Activated T-cell treated with anti-CD3 and anti-CD28 coated beads, Interleukin-2, amount 50 U/mL, for 24 hours (primary cell): Measurements from ENCODE around the gene WDPCP.
"Not testable (repeated sequence)": the region's sequence is repeated elsewhere in the genome, so short reads cannot be mapped to it uniquely, and the experiment has no call there.

ENCODE experiments used
- DNase-seq: peaks from one replicate; pipeline ENCODE4 v3.0.0-alpha.2; 2020
- H3K27ac Mint-ChIP-seq: 2 replicates; pipeline ENCODE4 v1.8.0; 2020; ENCODE audit warnings: mild to moderate bottlenecking, mixed read lengths
- H3K27me3 Mint-ChIP-seq: 2 replicates; pipeline ENCODE4 v1.8.0; 2020; ENCODE audit warnings: mixed read lengths
- H3K36me3 Mint-ChIP-seq: 2 replicates; pipeline ENCODE4 v1.8.0; 2020; ENCODE audit warnings: low read depth, mixed read lengths
- H3K4me1 Mint-ChIP-seq: 2 replicates; pipeline ENCODE4 v1.8.0; 2020; ENCODE audit warnings: low read depth, mixed read lengths
- H3K4me3 Mint-ChIP-seq: 2 replicates; pipeline ENCODE4 v1.8.0; 2020; ENCODE audit warnings: mild to moderate bottlenecking, moderate library complexity, mixed read lengths
- H3K9me3 Mint-ChIP-seq: 2 replicates; pipeline ENCODE4 v1.8.0; 2020; ENCODE audit warnings: mixed read lengths

The WDPCP gene

DNA sequence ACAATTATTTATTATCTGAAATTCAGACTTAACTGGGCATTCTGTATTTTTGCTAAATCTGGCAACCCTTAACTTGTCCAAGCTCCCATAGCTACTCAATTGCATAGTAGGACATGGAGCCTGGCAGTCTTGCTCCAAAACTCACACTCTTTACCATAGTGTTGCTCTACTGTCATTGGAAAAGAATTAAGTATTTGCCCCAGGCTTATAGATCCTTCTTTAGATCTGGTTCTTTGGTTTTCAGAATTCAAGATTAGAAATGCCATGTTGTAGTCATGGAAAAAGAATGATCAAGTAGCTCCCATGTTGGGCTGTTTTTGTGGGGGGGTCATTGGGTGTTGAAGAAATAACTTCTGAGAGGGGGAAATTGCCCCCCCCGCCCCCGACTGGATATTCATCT lies 240.9 kb downstream of the WDPCP start:
- DNase-seq: no peak
- Mint-ChIP-seq H3K27me3 (no peaks in the 10 kb centered on the region), H3K9me3 (peaks cover 31% of the 10 kb centered on the region), H3K4me3 (no peak overlapping the region), H3K4me1 (no peaks in the 10 kb centered on the region), H3K36me3 (peaks cover 55% of the 10 kb centered on the region), H3K27ac (no peak overlapping the region)

DNA sequence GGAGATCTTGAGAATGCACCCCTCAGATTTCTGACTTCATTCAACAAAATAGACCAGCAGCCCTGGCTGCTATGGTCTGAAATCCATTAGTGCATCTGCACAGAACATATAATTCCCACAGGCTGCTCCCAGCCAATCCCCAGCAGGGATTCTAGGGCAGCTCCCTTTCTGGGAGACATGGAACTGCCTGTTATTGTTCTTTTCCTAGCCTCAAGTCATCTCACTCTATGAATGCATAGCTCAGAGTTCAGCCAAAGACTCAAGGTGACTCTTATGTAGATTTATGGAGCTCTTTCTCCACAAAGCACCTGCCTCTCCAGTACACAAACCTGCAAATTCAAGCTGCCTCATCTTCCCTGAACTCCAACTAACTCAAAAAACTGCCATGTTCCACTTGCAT lies 241.9 kb downstream of the WDPCP start:
- peaks cover 26% of the 10 kb centered on the region for H3K9me3 Mint-ChIP-seq
- no peaks in the 10 kb centered on the region for H3K4me1 Mint-ChIP-seq
- H3K36me3 Mint-ChIP-seq: peaks cover 48% of the 10 kb centered on the region
- no peak overlapping the region for H3K27ac Mint-ChIP-seq
- H3K4me3 Mint-ChIP-seq: no peak overlapping the region
- H3K27me3 Mint-ChIP-seq: no peaks in the 10 kb centered on the region
- no peak for DNase-seq

DNA sequence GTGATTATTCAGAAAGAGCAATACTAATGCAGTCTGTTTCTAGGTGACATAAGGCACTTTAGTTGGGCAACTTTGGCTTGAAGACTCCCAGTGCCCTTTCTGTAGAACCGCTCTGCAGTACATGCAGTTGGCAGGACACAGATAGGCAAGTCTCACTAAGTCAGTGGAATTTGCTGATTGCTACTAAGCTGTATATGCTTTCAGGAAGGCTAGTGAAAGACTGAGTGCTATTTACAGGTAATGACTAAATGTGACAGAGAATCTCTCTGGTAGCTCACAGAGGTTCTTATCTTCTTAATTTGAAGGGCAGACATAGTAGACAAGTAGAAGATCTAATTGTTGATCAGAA lies 243.0 kb downstream of the WDPCP start:
- no peak overlapping the region for H3K4me3 Mint-ChIP-seq
- H3K27ac Mint-ChIP-seq: no peak overlapping the region
- H3K27me3 Mint-ChIP-seq: no peaks in the 10 kb centered on the region
- no peak for DNase-seq
- peaks cover 43% of the 10 kb centered on the region for H3K36me3 Mint-ChIP-seq
- no peaks in the 10 kb centered on the region for H3K4me1 Mint-ChIP-seq
- H3K9me3 Mint-ChIP-seq: peaks cover 21% of the 10 kb centered on the region

DNA sequence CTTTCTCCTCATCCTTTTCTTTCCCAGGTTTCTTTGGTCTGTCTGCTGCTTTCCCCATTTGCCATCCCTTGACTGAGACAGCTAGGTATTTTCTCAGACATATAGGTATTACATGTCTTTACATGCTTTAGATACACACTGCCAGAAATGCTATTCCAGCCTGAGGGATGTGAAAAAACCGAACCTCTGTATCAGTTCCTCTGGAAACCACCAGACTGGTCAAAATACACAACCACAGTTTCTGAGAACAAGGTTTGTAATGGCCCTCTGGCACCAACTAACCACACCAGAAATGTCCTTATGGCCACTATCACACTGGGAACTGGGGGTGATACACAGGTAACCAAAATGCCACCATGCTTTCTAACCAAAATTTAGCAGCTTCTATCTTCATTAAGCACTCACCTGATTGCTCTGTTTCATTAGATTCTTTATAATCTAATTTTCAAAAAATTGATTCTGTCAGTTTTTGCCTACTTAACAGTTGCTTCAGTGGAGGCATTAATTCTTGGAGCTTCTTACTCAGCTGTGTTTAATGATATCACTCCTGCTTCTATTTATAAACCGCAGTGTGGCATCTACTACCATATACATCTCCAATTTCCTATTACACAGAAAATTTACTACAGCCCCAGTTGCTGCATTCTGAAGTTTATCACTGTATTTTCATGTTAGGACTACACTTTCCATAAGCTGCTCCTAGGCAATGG lies 243.5 kb downstream of the WDPCP start:
- Mint-ChIP-seq H3K9me3 (peaks cover 21% of the 10 kb centered on the region), H3K27me3 (no peaks in the 10 kb centered on the region), H3K27ac (no peak overlapping the region), H3K36me3 (peaks cover 38% of the 10 kb centered on the region), H3K4me1 (no peaks in the 10 kb centered on the region), H3K4me3 (no peak overlapping the region)
- DNase-seq: no peak

DNA sequence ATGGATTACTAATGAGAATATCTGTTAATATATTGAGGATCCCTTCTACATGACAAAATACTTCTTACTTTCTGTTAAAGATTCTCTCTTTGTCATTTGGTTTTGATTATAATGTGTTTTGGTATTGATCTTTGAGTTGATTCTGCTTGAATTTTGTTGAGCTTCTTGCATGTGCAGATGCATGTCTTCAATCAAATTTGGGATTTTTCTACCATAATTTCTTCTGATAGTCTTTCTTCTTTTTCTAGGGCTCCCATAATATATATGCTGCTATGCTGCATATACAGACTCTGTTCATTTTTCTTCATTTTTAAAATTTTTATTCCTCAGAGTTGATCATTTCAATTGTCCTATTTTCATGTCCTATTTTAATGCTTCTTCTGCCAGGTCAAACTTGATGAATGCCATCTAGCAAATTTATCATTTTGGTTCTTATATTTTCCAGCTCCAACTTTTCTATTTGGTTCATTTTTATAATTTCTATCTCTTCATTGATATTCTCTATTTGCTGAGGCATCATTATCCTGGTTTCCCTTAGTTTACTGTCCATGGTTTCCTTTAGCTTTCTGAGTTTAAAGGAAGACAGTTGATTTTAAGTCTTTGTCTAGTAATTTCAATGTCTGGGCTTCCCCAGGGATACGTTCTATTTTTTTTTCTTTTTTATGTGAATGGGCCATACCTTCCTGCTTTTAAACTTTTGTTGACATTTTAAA lies 244.7 kb downstream of the WDPCP start:
- H3K27me3 Mint-ChIP-seq: no peaks in the 10 kb centered on the region
- no peaks in the 10 kb centered on the region for H3K4me1 Mint-ChIP-seq
- no peak overlapping the region for H3K4me3 Mint-ChIP-seq
- peaks cover 34% of the 10 kb centered on the region for H3K36me3 Mint-ChIP-seq
- peaks cover 25% of the 10 kb centered on the region for H3K9me3 Mint-ChIP-seq
- no peak overlapping the region for H3K27ac Mint-ChIP-seq
- no peak for DNase-seq

DNA sequence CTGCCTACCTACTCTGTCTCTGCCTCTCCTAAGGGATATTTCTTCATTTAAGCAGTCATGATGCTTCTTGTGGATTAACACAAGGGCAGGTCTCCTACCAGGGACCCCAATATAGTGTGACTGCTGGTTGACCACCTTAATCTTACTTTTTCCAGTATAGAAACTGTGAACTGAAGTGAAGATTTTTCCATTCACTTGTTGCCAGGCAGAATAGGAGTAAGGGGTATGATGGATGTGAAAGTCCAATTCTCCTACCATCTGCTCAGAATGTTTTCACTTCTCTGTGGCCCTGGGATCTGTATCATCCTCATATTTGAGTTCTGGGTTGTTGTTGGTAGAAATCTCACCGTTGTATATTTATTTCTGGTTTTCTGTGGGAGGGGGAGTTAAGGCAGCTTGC lies 247.8 kb downstream of the WDPCP start:
- Mint-ChIP-seq H3K27me3 (no peaks in the 10 kb centered on the region), H3K4me3 (no peak overlapping the region), H3K4me1 (no peaks in the 10 kb centered on the region), H3K27ac (no peak overlapping the region), H3K36me3 (peaks cover 32% of the 10 kb centered on the region), H3K9me3 (peaks cover 25% of the 10 kb centered on the region)
- no peak for DNase-seq

DNA sequence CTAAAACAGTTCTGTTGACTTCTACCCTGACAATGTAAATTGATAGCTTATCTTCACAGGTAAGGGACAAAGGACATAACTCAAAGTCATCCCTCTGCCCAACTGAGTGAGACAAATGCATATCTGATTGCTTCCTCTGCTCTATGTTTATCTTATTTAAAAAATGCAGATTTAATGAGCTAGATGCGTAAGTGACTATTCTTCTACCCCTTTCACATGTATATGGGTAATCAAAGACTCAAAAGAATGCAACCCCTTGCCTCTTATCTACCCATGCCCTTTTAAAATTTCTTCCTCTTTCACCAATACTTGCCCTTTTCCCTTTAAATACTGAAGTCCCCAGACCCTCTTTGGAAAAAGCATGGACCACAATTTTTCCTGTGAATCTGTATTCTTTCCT lies 253.4 kb downstream of the WDPCP start:
- no peak overlapping the region for H3K4me3 Mint-ChIP-seq
- peaks cover 15% of the 10 kb centered on the region for H3K9me3 Mint-ChIP-seq
- H3K27me3 Mint-ChIP-seq: no peaks in the 10 kb centered on the region
- DNase-seq: no peak
- H3K27ac Mint-ChIP-seq: no peak overlapping the region
- no peaks in the 10 kb centered on the region for H3K4me1 Mint-ChIP-seq
- H3K36me3 Mint-ChIP-seq: peaks cover 8% of the 10 kb centered on the region

DNA sequence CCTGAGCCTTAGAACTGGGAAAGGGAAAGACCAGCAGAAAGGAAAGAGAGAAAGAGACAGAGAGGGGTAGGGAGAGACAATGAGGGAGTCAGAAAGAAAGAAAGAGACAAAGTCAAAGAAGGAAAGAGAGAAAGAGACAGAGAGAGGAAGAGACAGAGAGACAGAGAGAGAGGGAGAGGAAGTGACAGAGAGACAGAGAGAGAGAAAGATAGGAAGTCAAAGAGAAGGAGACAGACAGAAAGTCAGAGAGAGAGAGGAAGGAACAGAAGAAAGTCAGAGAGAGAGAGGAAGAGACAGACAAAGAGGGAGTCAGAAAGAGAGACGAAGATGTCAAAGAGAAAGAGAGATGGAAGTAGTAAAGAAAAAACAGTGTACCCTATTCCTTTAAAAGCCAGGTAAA lies 261.8 kb downstream of the WDPCP start:
- Mint-ChIP-seq H3K36me3 (peaks cover 33% of the 10 kb centered on the region), H3K4me3 (no peak overlapping the region), H3K4me1 (no peaks in the 10 kb centered on the region), H3K27ac (no peak overlapping the region), H3K27me3 (no peaks in the 10 kb centered on the region), H3K9me3 (peaks cover 31% of the 10 kb centered on the region)
- no peak for DNase-seq

DNA sequence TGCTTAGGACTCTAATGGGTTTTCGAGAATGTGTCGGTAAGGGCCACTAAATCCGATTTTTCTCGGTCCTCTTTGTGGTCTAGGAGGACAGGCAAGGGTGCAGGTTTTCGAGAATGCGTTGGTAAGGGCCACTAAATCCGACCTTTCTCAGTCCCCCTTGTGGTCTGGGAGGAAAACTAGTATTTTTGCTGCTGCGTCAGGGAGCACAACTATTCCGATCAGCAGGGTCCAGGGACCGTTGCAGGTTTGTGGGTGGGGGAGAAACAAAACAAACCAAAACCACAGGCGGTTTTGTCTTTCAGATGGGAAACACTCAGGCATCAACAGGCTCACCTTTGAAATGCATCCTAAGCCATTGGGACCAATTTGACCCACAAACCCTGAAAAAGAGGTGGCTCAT lies 264.6 kb downstream of the WDPCP start:
- Mint-ChIP-seq H3K9me3 (peaks cover 29% of the 10 kb centered on the region), H3K36me3 (peaks cover 26% of the 10 kb centered on the region)
- not testable (repeated sequence) for DNase-seq, H3K27ac Mint-ChIP-seq, H3K4me3 Mint-ChIP-seq, H3K27me3 Mint-ChIP-seq, H3K4me1 Mint-ChIP-seq

DNA sequence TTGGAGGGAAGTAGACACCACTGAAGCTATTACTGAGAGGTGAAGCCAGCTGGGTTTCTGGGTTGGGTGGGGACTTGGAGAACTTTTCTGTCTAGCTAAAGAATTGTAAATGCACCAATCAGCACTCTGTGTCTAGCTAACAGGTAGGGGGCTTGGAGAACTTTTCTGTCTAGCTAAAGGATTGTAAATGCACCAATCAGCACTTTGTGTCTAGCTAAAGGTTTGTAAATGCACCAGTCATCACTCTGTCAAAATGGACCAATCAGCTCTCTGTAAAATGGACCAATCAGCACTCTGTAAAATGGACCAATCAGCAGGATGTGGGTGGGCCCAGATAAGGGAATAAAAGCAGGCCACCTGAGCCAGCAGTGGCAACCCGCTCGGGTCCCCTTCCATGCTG lies 266.3 kb downstream of the WDPCP start:
- H3K4me3 Mint-ChIP-seq, H3K4me1 Mint-ChIP-seq, H3K27ac Mint-ChIP-seq, H3K27me3 Mint-ChIP-seq, DNase-seq: not testable (repeated sequence)
- Mint-ChIP-seq H3K36me3 (peaks cover 18% of the 10 kb centered on the region), H3K9me3 (peaks cover 34% of the 10 kb centered on the region)

DNA sequence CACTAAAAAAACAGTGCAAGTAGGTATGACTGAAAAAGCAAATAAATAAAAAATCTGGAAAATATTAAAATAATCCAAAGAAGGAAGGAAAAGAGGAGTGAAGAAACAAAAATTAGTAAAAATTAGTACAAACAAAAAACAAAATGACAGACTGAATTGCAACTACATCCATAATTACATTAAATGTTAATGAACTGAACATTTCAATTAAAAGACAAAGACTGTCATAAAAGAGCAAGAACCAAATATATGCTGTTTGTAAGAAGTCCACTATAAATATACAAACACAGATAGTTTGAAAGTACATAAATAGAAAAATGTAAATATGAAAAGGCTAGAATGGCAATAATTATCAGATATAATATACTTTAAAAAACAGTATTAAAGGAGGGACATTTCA lies 267.6 kb downstream of the WDPCP start:
- Mint-ChIP-seq H3K4me1 (no peaks in the 10 kb centered on the region), H3K27me3 (no peaks in the 10 kb centered on the region), H3K4me3 (no peak overlapping the region), H3K36me3 (peaks cover 18% of the 10 kb centered on the region), H3K27ac (no peak overlapping the region), H3K9me3 (peaks cover 34% of the 10 kb centered on the region)
- DNase-seq: no peak

DNA sequence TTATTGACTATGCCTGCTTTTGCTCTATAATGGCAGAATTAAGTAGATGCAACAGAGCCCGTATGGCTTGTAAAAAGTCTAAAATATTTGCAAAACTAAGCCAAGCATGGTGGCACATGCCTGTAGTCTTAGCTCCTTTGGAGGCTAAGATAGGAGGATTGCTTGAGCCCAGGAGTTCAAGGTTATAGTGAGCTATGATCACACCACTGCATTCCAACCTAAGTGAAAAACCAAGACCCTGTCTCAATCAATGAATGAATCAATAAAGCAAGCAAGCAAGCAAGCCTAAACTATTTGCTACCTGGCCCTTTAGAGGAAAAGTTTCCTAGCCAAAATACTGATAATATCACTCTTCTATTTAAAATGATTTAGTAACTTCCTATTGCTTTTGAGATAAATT lies 277.7 kb downstream of the WDPCP start:
- peaks cover 67% of the 10 kb centered on the region for H3K36me3 Mint-ChIP-seq
- no peak overlapping the region for H3K4me3 Mint-ChIP-seq
- H3K27ac Mint-ChIP-seq: no peak overlapping the region
- H3K9me3 Mint-ChIP-seq: peaks cover 32% of the 10 kb centered on the region
- no peak for DNase-seq
- H3K4me1 Mint-ChIP-seq: no peaks in the 10 kb centered on the region
- no peaks in the 10 kb centered on the region for H3K27me3 Mint-ChIP-seq

DNA sequence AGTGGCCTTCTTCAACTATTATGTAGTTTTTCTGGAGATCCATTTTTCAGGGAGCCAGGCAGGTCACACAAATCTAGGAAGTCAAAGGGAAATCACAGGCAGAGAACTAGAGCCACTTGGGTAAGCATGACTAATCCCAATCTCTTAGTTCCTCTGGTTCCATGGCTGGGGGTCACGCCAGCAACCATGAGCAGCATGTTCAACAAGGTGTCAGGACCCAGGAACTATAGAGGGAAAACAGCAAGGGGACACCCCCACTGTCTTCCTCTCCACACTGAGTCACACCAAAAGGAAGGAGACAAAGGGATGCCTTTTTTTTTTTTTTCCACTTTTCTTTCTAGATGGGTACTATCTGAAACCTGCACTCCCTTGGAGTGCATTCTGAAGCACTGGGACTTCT lies 286.8 kb downstream of the WDPCP start:
- Mint-ChIP-seq H3K4me1 (no peaks in the 10 kb centered on the region), H3K36me3 (peaks cover 69% of the 10 kb centered on the region), H3K27ac (no peak overlapping the region), H3K27me3 (no peaks in the 10 kb centered on the region), H3K4me3 (no peak overlapping the region), H3K9me3 (peaks cover 60% of the 10 kb centered on the region)
- no peak for DNase-seq

DNA sequence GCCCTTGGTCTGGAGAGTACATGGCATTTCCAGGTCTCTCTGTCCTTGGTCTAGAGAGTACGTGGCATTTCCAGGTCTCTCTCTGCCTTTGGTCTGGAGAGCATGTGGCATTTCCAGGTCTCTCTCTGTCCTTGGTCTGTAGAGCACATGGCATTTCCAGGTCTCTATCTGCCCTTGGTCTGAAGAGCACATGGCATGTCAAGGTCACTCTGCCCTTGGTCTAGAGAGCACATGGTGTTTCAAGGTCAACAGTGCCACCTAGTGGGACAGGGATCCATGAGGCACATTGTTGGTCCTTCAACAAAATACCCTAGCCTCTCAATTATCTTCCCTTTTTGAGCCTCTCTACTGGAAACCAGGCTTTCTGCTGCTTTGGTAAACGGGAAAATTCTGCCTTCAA lies 287.4 kb downstream of the WDPCP start:
- no peak overlapping the region for H3K4me3 Mint-ChIP-seq
- H3K27ac Mint-ChIP-seq: no peak overlapping the region
- H3K27me3 Mint-ChIP-seq: no peaks in the 10 kb centered on the region
- no peak for DNase-seq
- peaks cover 68% of the 10 kb centered on the region for H3K36me3 Mint-ChIP-seq
- peaks cover 58% of the 10 kb centered on the region for H3K9me3 Mint-ChIP-seq
- H3K4me1 Mint-ChIP-seq: no peaks in the 10 kb centered on the region

DNA sequence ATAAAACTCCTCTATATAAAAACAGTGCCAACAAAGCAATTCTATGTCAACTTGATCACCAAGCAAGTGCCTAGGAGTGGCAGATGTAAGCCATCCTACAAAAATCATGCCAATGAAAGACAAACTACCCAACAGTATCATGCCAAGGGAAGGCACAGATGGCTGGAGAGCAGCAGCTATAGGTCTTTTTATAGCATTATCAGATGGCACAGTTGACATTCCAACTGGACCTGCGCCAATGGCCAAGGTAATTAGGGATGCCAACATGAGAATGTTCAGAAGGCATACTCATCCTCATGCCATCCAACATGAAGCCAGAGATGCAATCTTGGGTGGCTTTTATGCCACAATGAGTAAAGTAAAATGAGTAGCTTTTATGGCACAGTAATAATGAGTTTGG lies 300.3 kb downstream of the WDPCP start:
- Mint-ChIP-seq H3K36me3 (peaks cover 29% of the 10 kb centered on the region), H3K4me3 (no peak overlapping the region), H3K27ac (no peak overlapping the region), H3K9me3 (peaks cover 49% of the 10 kb centered on the region), H3K4me1 (no peaks in the 10 kb centered on the region), H3K27me3 (no peaks in the 10 kb centered on the region)
- DNase-seq: no peak
